H1 (cell line): ENCODE measurements around the gene RNGTT. TPM values are rescaled to one million over a fixed set of nuclear protein-coding genes. Genes with fewer than 3 reads are reported as not detected.

Experiments
- RXRA ChIP-seq: IDR thresholded peaks from 2 replicates; pipeline ENCODE4 v1.6.1; 2011; ENCODE audit warnings: low read depth, mild to moderate bottlenecking, low read length, moderate library complexity; ENCODE audit not compliant: insufficient read depth
- SIN3A ChIP-seq, 2 experiments: IDR thresholded peaks in 1 of 2; conservative IDR thresholded peaks in 1 of 2; 2 replicates each; pipeline ENCODE4 v1.6.1; 2011 to 2012; ENCODE audit warnings: low read length in 2 of 2, improper control_type of control experiment in 1 of 2, low read depth in 1 of 2, mild to moderate bottlenecking in 1 of 2
- polyA plus RNA-seq, 7 experiments: library from polyadenylated mRNA; depleted of rRNA in 3 of 7; stranded (reverse) in 5 of 7; unstranded in 2 of 7; fragments of >200 nt in 5 of 7; fragments of 200-250 nt in 2 of 7; gene quantifications; 1 replicate in 5 of 7; 2 replicates in 1 of 7; 4 replicates in 1 of 7; pipeline versions ENCODE4 v1.2.1 to v1.2.3, GENCODE V29; 2011 to 2013; ENCODE audit warnings: missing spikeins in 2 of 7, mixed read lengths in 2 of 7
- total RNA-seq: library from RNA; stranded (reverse); fragmentation: NEBNext Ultra II Directional; extraction: Animal tissue kit (Norgen Biotek cat#: 25700); gene quantifications from 2 replicates; pipeline ENCODE4 v1.2.1, GENCODE V29; 2021
- TF ChIP-seq, protein P1 (sequence below), 3 experiments: IDR thresholded peaks; 1 replicate in 2 of 3; 2 replicates in 1 of 3; pipeline versions ENCODE4 v1.5.1 to v1.6.1; 2011; ENCODE audit warnings: low read length in 3 of 3, mild to moderate bottlenecking in 3 of 3, inconsistent platforms in 2 of 3, low read depth in 1 of 3, moderate library complexity in 1 of 3; ENCODE audit not compliant: insufficient read depth in 1 of 3; ENCODE audit errors: control extremely low read depth in 1 of 3

The RNGTT gene
- total and polyA plus RNA-seq, 2 of the 8 experiments (the other 6 are each of a cell fraction or from before 2014, with no cell fraction given), result 3.6 to 21.2 TPM

DNA sequence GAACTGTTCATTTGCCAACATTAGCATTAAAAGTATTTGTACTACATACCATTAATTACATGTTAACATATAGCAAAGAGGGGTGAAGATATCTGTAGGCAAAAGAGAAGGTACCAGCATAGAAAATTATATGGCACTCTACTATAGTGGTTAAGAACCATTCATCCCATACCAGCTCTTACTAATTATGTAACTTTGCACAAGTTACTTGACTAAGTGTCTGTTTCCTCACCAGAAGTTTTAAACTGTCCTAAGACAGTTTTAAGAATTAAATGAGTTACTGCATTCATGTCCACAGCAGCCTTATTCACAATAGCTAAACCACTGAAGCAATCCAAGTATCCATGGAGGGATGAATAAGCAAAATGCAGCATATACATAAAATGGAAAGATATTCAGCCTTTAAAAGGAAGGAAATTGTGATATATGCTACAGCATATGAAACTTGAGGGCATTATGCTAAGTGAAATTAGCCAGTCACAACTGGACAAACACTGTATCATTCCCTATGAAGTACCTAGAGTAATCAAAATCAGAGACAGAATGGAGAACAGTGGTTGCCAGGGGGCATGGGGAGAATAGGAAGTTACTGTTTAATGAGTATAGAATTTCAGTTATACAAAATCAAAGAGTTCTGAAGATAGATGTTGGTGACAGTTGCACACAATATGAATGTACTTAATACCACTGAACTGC is 98.9 kb downstream of the RNGTT start (continued):
- TF ChIP-seq, protein P1, sequence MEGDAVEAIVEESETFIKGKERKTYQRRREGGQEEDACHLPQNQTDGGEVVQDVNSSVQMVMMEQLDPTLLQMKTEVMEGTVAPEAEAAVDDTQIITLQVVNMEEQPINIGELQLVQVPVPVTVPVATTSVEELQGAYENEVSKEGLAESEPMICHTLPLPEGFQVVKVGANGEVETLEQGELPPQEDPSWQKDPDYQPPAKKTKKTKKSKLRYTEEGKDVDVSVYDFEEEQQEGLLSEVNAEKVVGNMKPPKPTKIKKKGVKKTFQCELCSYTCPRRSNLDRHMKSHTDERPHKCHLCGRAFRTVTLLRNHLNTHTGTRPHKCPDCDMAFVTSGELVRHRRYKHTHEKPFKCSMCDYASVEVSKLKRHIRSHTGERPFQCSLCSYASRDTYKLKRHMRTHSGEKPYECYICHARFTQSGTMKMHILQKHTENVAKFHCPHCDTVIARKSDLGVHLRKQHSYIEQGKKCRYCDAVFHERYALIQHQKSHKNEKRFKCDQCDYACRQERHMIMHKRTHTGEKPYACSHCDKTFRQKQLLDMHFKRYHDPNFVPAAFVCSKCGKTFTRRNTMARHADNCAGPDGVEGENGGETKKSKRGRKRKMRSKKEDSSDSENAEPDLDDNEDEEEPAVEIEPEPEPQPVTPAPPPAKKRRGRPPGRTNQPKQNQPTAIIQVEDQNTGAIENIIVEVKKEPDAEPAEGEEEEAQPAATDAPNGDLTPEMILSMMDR (IDR thresholded peaks at IDR 0.05; ENCODE audit: control extremely low read depth in 1 of 3, insufficient read depth in 1 of 3, low read depth in 1 of 3, low read length in 3 of 3), result no peak
- TF ChIP-seq RXRA, result no peak
- TF ChIP-seq SIN3A (conservative IDR thresholded peaks at IDR 0.05 in 1 of 2, IDR thresholded peaks at IDR 0.05 in 1 of 2; ENCODE audit: low read depth in 1 of 2, low read length in 2 of 2), result no peak
